Pancreas (tissue), 10 donors: ENCODE results near the gene WFDC8. TPM values are rescaled to one million over a fixed set of nuclear protein-coding genes. Genes with fewer than 3 reads are reported as not detected.

ENCODE experiments used
- ATAC-seq, 4 donors: fragments of 200-7000 bp; cut with Tn5 transposase; one replicate each; pipeline versions ENCODE4 v1.8.0 to v1.9.1; 2020; ENCODE audit warnings: mild to moderate bottlenecking in 4 of 4, moderate library complexity in 4 of 4
- DNase-seq, 6 donors: peaks; one replicate each; pipeline ENCODE4 v3.0.0-alpha.2; 2020
- FAIRE-seq: peaks from 2 replicates; lab custom pipeline; 2012; peaks lifted over from hg19 to GRCh38; lab: Jason Lieb, UNC
- H3K27ac ChIP-seq, 4 donors: fragments of 200-600 bp; sonication (generic); 1 replicate in 3 of 4; 2 replicates in 1 of 4; pipeline versions ENCODE4 v1.5.0 to v1.8.0; 2020
- H3K27me3 ChIP-seq, 4 donors: fragments of 200-600 bp; one replicate each; pipeline ENCODE4 v1.8.0; 2021
- H3K36me3 ChIP-seq, 3 donors: fragments of 200-600 bp; sonication (generic) in 1 of 3; one replicate each; pipeline versions ENCODE4 v1.5.0 to v1.8.0; 2020 to 2021
- H3K4me1 ChIP-seq, 3 donors: fragments of 200-600 bp; one replicate each; pipeline ENCODE4 v1.8.0; 2021
- H3K4me3 ChIP-seq, 4 donors: fragments of 200-600 bp; sonication (generic) in 2 of 4; one replicate each; pipeline versions ENCODE4 v1.5.0 to v1.8.0; 2020 to 2021
- H3K9me3 ChIP-seq, 4 donors: fragments of 200-600 bp; one replicate each; pipeline ENCODE4 v1.8.0; 2021
- WGBS, 2 donors: extraction: QIAGEN DNeasy Blood & Tissue Kit; methylation state at CpG; one replicate each; pipeline ENCODE4 v1.1.7; 2013; 5-methylcytosine and 5-hydroxymethylcytosine counted together
- intact Hi-C, 3 donors: fragments of 100-400 bp; cut with DNase I; formaldehyde crosslinking; loops; one replicate each; pipeline versions ENCODE4 v1.11.1 to v1.14.2; 2022
- polyA plus RNA-seq, 2 donors: library from polyadenylated mRNA; stranded (reverse); fragments of 200-250 nt; gene quantifications; one replicate each; pipeline ENCODE4 v1.2.3, GENCODE V29; 2013
- total RNA-seq, 6 donors: library from RNA; stranded (reverse); fragmentation: NEBNext Ultra II Directional in 4 of 6; extraction: Animal tissue kit (Norgen Biotek cat#: 25700) in 4 of 6; gene quantifications; one replicate each; pipeline versions ENCODE4 v1.2.1 to v1.2.4, GENCODE V29; 2021 to 2023
- TF ChIP-seq, protein P1 (sequence below), 4 donors: fragments of 200-600 bp; sonication (generic) in 3 of 4; IDR thresholded peaks; one replicate each; pipeline versions ENCODE4 v1.5.0 to v1.8.0; 2021; ENCODE audit warnings: antibody characterized with exemption in 4 of 4
- donor health status: healthy with polysubstance abuse.
- donor health status: DM: no; HTN: no; CAD: no; lungs with moderate emphysema.
- donor health status: DM: no; HTN: no; CAD: no.
- donor health status: control.
- donor health status: control.
- donor health status: Bipolar disorder and iron deficiency.
- donor health status: DM: yes; HTN: yes; CAD: no.
- donor health status: DM: no; HTN: no; CAD: no.
- donor health status: DM: no; HTN: no; CAD: no.
- donor health status: DM: yes; HTN: yes; CAD: no.

Gene WFDC8
- total and polyA plus RNA-seq, 8 donors, result not detected

DNA sequence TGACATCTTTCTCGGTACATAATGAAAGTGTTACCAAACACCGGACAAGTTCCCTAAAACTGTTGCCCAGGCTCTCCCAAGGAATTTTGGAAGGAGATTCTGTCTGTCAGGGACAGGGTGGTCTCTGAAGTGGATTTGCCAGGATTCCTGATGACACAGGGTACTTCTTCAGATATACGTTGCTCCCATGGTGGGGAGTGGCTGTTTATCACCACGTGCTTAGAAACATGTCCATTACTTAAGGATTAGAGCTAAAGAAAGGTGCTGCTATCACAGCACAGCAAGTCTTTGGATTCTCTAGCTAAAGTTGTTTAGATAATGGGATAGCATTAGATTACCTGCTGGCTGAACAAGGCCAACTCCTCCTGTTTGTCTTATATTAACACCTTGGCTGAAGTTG, 70.0 kb downstream of the WFDC8 start:
- FAIRE-seq (no peak), DNase-seq (no peak), ATAC-seq (no peak)
- TF ChIP-seq, protein P1, sequence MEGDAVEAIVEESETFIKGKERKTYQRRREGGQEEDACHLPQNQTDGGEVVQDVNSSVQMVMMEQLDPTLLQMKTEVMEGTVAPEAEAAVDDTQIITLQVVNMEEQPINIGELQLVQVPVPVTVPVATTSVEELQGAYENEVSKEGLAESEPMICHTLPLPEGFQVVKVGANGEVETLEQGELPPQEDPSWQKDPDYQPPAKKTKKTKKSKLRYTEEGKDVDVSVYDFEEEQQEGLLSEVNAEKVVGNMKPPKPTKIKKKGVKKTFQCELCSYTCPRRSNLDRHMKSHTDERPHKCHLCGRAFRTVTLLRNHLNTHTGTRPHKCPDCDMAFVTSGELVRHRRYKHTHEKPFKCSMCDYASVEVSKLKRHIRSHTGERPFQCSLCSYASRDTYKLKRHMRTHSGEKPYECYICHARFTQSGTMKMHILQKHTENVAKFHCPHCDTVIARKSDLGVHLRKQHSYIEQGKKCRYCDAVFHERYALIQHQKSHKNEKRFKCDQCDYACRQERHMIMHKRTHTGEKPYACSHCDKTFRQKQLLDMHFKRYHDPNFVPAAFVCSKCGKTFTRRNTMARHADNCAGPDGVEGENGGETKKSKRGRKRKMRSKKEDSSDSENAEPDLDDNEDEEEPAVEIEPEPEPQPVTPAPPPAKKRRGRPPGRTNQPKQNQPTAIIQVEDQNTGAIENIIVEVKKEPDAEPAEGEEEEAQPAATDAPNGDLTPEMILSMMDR (IDR thresholded peaks at IDR 0.05), result no peak
- no peak overlapping the region for H3K27ac ChIP-seq
- no peak overlapping the region for H3K4me3 ChIP-seq
- H3K27me3 ChIP-seq, result peaks cover 0 to 5% (median 0%) of the 10 kb centered on the region in 4 donors
- WGBS, 2 donors, result 52 to 56% methylated on average over 4 of the region's 4 CpGs
- no peaks in the 10 kb centered on the region for H3K36me3 ChIP-seq
- H3K4me1 ChIP-seq, result no peaks in the 10 kb centered on the region
- no peaks in the 10 kb centered on the region for H3K9me3 ChIP-seq
- intact Hi-C loops, result no loop called here

GRCh38 chr20:45508068-45508886, 70.8 kb downstream of the WFDC8 start:
- TF ChIP-seq, protein P1 (IDR thresholded peaks at IDR 0.05), result no peak
- 63 to 69% methylated on average over 7 of the region's 7 CpGs for WGBS, 2 donors
- FAIRE-seq (no peak), ATAC-seq (no peak), DNase-seq (no peak)
- intact Hi-C loops, result no loop called here
- Histone ChIP-seq H3K9me3 (no peaks in the 10 kb centered on the region), H3K27me3 (peaks cover 0 to 5% (median 0%) of the 10 kb centered on the region in 4 donors), H3K36me3 (no peaks in the 10 kb centered on the region), H3K4me3 (no peak overlapping the region), H3K4me1 (no peaks in the 10 kb centered on the region), H3K27ac (no peak overlapping the region)

DNA sequence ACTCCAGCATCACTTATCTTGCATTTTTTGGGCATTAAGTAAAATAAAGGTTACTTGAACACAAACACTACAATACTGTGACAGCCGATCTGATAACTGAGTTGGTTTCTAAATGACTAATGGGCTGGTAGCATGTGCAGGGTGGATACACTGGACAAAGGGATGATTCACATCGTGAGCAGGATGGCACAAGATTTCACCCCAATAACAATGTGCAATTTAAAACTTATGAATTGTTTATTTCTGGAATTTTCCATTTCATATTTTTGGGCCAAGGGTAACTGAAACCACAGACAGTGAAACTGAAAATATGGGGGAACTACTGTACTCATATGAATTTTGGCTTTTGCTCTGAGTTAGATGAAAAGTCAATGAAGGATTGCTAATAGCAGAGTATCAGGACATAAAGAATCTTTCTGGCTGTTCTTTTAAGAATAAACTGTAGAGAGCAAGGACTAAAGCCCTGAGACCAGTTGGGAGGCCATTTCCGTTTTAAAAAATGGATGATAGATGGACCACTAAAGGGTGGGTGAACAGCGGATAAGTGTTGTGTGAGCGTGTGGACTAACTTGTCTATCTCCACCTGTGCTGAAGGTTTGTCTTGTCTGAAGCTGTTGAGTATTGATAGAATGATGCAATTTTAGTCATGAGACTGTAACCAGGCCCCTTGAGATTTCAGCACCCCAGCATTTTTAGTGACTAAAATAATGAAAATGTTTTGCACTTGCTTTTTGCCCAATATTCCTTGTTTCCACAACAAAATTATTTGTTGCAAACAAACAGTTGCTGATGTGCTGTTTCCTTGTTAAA, 71.9 kb downstream of the WFDC8 start:
- intact Hi-C loops, result no loop called here
- Histone ChIP-seq H3K36me3 (no peaks in the 10 kb centered on the region), H3K4me3 (no peak overlapping the region), H3K9me3 (no peaks in the 10 kb centered on the region), H3K4me1 (no peaks in the 10 kb centered on the region), H3K27ac (no peak overlapping the region), H3K27me3 (peaks cover 0 to 5% (median 0%) of the 10 kb centered on the region in 4 donors)
- DNase-seq, result no peak
- TF ChIP-seq, protein P1 (IDR thresholded peaks at IDR 0.05), result no peak
- WGBS, 2 donors, result 66 to 73% methylated on average over 5 of the region's 5 CpGs
- no peak for ATAC-seq
- no peak for FAIRE-seq

DNA sequence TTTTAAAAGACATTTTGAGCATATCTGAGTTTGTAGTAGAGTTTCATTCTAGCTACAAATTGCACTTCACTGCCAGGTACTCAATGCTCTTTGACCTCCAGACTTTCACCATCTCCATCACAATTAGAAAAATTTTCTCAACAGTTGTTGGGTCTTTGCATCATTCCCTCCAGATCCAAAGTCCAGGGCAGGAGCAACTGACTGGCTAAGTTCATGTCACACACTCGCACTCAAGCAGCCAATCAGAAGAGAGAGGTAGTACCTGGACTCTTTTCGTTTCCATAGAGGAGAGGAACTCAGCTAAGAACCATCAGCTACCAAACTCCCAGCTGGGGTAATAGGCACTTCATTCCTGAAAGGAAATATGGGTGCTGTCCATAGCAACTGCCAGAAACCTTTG, 72.7 kb downstream of the WFDC8 start:
- H3K27ac ChIP-seq, result no peak overlapping the region
- TF ChIP-seq, protein P1 (IDR thresholded peaks at IDR 0.05), result no peak
- DNase-seq (no peak), FAIRE-seq (no peak), ATAC-seq (no peak)
- no peaks in the 10 kb centered on the region for H3K4me1 ChIP-seq
- no peak overlapping the region for H3K4me3 ChIP-seq
- intact Hi-C loops, result no loop called here
- 62 to 84% methylated on average over 2 of the region's 2 CpGs for WGBS, 2 donors
- no peaks in the 10 kb centered on the region for H3K36me3 ChIP-seq
- H3K27me3 ChIP-seq, result peaks cover 0 to 5% (median 0%) of the 10 kb centered on the region in 4 donors
- no peaks in the 10 kb centered on the region for H3K9me3 ChIP-seq
